8988T (cell line): ENCODE data around the gene PACRGL.
"Not testable (repeated sequence)": the region's sequence is repeated elsewhere in the genome, so short reads cannot be mapped to it uniquely, and the experiment has no call there.

Experiments used
- DNase-seq: peaks from one replicate; pipeline ENCODE4 v3.0.0; 2011

The PACRGL gene

DNA sequence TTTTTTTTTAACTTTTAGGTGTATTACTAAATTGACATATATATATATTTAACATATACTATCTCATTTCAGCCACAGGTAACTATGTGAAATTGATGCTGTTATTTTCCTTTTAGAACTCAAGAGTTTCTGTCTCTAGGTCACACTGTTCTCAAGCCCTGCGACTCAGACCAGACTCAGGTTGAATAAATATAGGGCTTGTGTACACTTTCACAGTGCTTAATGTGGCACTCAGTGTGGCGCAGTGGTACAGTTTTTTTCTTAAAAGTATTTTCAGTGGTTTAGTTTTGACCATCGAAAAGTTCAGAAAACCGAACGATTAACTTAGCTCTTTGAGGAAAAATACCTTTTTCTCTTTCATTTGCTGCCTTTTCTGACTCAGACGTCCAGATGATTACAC, 24.7 kb downstream of the PACRGL start:
- no peak for DNase-seq

DNA sequence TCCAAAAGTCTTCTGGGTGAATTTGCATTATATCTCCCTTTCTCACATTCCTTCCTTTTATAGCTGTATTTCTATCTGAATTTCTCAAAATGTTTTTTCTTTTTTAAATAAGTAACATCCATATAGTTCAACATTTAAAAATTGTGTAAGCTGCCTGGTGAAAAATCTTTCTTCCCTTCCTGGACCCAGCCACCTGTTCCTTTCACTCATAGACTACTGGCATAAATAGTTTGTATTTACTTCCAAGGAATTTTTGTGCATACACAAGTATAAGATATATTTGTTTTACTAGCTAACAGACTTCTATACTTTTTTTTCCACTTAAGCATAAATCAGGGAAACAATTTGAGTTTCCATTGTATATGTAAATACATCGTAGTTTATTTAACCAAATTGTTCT, 35.7 kb downstream of the PACRGL start:
- no peak for DNase-seq

DNA sequence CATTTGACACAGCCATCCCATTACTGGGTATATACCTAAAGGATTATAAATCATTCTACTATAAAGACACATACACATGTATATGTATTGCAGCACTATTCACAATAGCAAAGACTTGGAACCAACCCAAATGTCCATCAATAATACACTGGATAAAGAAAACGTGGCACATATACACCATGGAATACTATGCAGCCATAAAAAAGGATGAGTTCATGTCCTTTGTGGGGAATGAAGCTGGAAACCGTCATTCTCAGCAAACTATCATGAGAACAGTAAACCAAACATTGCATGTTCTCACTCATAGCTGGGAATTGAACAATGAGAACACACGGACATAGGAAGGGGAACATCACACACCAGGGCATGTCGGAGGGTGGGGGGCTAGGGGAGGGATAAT, 45.7 kb downstream of the PACRGL start:
- not testable (repeated sequence) for DNase-seq

DNA sequence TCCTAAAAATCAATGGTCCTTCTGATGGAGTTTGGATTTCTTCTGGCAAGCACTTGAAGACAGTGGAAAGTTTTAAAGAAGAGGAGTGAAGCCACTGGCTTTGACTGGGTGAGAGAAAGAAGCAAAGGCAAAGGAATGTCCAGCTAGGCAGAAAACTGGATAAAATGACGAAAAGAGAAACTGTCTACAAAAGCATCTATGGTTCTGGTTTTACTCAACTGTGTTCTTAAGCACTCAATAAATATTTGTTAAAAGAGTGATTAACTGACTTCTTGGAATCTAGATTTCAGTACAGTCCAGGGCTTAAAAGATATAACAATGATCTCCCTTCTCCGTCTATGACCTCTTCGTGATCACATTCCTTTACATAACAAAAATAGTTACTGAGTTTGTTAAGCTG, 52.4 kb downstream of the PACRGL start:
- DNase-seq, result no peak

DNA sequence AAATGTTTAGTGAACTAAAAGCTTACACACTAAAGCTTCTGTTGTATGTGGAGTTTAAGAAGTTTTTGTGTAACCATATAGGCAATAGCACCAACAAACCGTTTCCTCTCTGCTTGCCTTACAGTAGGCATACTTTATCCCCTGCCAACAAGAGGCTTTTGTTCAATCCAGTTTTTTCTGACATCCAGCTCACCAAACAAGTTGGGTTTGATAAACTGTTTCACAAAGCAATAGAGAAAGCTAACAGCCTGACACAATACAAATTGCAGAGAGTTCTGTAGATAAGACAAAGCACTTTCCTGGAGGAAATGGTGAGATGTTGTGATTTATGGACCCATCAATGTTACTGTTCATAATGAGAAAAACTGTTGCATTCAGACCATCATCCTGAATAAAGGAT, 53.8 kb downstream of the PACRGL start:
- no peak for DNase-seq

DNA sequence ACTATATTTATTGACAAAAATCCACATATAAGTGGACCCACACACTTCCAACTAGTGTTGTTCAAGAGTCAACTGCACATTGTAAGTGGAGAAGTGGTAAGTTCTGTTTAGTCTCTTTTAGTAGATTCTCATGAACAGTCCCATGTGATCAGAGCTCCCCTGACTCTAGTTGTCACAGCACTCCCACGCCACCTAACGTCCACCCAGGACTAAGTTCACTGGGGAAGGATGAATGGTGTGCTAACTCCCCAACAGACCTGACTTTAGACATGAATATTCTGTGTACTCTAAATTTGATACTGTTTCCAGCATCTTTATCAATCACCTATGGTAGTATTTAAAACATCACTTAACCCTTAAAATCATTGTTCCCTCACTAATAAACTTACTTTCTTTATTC, 59.8 kb downstream of the PACRGL start:
- no peak for DNase-seq

DNA sequence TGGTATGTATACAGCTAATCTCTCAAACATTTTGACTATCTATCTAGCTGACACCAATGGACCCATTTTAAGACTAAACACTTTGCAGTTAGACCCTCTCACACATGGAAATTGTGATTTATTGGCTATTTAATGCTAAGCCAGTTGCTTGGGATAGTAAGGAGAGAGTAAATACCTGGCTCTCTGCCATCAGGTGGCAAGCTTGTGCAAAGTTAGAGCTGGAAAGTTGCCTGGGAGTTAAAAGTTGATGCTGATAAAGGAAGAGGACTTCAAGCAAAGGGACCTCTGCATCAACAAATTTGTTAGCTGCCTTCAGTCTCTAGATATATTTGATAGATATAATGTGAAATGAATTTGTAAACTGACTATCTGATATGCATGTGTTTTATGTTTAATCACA, 61.1 kb downstream of the PACRGL start:
- DNase-seq, result no peak

DNA sequence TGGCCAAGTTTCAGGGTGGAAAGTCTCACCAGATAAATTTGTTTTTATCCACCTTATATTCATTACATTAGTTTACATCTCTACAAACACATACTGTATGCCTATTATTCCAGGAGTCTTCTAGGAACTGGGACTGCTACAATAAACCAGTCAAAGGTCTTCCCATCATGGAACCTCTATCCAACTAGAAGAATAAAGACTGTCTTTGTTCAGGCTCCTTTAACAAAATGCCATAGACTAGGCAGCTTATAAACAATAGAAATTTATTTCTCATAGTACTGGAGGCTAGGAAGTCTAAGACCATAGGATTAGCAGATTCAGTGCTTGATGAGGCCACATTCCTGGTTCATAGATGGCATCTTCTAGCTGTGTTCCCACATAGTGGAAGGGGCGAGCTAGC, 61.6 kb downstream of the PACRGL start:
- no peak for DNase-seq

DNA sequence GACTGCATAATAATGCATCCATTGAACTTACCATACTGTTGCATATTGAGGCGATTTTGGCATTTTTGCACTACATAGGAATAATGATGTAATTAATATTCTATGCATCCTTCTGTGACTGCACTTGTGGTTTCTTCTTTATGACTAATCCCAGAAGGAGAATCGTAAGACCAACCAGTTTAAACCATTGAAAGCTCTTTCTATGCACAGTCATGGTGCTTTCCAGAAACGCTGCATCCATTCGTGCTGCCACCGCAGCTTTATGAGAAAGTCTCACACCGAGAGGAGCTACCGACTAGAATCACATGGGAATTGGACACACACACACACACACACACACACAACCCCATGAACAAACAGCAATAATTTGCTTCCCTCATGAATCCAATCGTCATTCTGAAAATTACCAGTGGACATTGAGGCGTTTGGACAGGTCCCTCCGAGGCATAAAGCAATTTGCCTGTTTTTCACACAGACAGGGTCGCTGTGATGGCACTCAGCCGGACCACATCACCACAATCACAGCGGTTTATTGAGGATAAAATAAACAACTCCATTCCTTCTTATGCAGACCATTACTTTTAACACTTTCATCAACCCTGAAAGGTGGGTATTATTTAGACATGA, 64.2 kb downstream of the PACRGL start:
- no peak for DNase-seq

DNA sequence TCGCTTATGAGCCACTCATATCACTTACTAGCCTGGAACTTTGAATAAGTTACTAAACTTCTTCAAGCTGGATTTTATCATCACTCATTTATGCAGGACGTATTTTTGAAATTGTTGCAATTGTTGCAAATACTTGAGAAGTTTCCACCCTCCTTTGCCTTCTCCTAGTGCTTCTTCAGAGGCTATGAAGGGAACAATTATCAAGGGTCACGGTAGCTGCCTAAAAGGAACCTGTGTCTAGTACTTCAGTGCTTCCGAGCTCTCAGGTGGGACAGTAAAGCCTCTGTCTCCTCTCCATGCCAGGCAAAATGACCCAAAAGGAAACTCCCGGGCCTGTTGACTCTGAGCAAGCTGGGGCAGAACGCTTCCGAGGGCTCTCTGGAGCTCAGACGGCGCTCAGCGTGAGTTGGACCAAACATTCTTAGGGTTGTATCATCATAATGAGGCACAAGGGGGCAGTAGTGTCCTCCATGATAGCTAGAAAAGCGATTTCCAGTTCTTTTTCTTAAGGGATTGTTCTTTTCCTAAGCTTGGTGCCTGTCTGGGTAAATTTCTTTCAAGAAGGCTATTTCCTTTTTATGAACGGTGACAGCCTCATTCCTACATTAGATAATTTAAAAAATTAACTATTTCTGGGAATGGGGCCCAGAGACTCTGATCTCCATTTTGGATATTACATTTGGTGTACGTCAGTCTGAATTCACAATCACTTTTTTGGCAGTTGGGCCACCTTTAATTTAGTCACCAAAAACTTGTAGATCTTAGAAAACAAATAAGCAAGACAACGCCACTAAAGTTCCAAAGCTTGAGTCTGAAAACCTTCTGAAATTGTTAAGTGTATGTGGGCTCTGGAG, 73.1 kb downstream of the PACRGL start:
- DNase-seq, result peak; percentile 10

DNA sequence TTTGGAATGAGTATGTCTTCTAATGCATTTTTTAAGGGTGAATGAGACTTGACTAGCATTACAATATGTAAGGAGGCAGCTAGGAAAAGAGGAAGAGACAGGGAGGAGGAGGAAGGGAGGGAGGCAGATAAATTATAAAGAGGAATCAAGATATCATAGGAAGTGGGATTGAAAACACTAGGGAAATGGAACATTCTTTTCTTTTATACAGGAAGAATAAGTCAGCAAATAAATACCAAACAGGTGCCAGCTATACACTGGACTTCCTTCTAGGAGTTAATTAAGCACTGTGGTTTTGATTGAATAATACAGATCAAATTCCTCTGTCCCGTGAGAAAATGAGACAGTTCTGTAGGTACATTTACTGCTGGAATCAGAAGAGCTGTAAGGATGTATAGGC, 78.6 kb downstream of the PACRGL start:
- DNase-seq, result no peak

DNA sequence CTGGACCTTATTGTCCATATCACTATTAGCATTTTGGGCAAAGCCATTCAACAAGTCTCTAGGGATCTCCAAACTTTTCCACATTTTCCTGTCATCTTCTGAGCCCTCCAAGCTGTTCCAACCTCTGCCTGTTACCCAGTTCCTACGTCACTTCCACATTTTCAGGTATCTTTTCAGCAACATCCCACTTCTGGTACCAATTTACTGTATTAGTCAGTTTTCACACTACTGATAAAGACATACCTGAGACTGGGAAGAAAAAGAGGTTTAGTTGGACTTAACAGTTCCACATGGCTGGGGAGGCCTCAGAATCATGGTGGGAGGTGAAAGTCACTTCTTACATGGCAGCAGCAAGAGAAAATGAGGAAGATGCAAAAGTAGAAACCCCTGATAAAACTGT, 82.9 kb downstream of the PACRGL start:
- not testable (repeated sequence) for DNase-seq

DNA sequence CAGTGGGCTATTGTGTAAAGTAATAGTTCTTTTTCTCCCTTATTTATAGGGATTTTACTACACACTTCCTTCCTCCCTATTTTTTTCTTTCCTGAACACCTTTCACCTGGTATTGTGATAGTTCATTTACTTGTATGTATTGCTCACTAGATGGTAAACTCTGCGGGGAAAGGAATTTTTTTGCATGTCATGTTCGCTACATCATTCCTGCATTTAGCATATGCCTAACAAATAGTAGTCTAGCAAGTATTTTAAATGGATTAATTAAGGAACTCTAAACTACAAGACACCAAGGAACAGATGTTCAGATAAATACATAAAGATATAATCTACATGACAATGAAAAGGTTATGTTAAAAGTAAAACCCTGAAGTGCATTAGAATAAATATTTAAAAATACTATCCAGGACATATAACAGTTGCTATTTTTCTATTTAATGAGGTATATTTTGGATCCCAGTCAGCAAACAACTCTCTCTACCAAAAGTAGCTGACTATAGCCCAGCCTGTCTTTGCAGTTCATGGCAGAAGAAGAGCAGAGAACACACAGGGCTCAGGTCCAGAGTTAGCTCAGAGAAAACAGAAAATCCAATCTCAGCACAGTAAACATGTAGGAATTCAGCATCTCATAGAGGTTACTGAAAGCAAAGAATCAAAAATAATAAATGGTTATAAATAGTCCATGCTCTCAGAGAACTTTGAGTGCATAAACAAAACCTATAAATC, 87.8 kb downstream of the PACRGL start:
- DNase-seq, result no peak
